GM12878 (cell line): ENCODE results near the gene THAP4. TPM values are rescaled to one million over a fixed set of nuclear protein-coding genes. Genes with fewer than 3 reads are reported as not detected.
A peak's percentile ranks its signal among the peaks of the same experiment; 100 is the strongest.

Source experiments
- ATAC-seq: fragments of 200-7000 bp; cut with Tn5 transposase; 3 replicates; pipeline ENCODE4 v1.9.1; 2020; ENCODE audit warnings: mild to moderate bottlenecking, moderate library complexity
- BruUV-seq: library from RNA; stranded (reverse); fragments of 400-500 nt; replicated peaks from 2 replicates; lab custom pipeline; 2021; lab: Mats Ljungman, UMichigan
- CTCF ChIA-PET: fragments of 300-600 bp; sonication (Branson Sonifier 250); formaldehyde crosslinking; extraction: SDS; loops from one replicate; lab custom pipeline; 2021; ENCODE audit warnings: inconsistent platforms; lab: Yijun Ruan, JAX
- POLR2A ChIA-PET: fragments of 350-600 bp; formaldehyde crosslinking; extraction: SDS; loops from one replicate; lab custom pipeline; 2021; ENCODE audit warnings: inconsistent platforms; lab: Charles Lee
- RAD21 ChIA-PET: fragments of 300-600 bp; sonication (Branson Sonifier 250); formaldehyde crosslinking; loops from one replicate; lab custom pipeline; 2023; ENCODE audit warnings: antibody characterized with exemption; ENCODE audit not compliant: unreplicated experiment; lab: Charles Lee
- SMC1A ChIA-PET: fragments of 300-600 bp; sonication (Branson Sonifier 250); formaldehyde crosslinking; loops from one replicate; lab custom pipeline; 2023; ENCODE audit not compliant: unreplicated experiment, uncharacterized antibody; lab: Charles Lee
- DNase-seq: peaks from one replicate; pipeline ENCODE4 v3.0.0-alpha.2; 2011; ENCODE audit warnings: low read depth, low spot score
- FAIRE-seq: peaks from 3 replicates; lab custom pipeline; 2011; peaks lifted over from hg19 to GRCh38; lab: Jason Lieb, UNC
- H2AFZ ChIP-seq: 2 replicates; pipeline ENCODE4 v1.6.0; 2011; ENCODE audit warnings: low read depth, low read length, control low read depth; ENCODE audit not compliant: control insufficient read depth
- H3K27ac ChIP-seq: 2 replicates; pipeline ENCODE4 v1.5.1; 2011; ENCODE audit warnings: control low read depth; ENCODE audit not compliant: control insufficient read depth, insufficient read depth
- H3K27me3 ChIP-seq, 2 experiments: replicated peaks in 1 of 2; 2 replicates each; pipeline versions ENCODE4 v1.6.0 to v1.6.1; 2011; ENCODE audit warnings: low read length in 1 of 2; ENCODE audit not compliant: control insufficient read depth in 2 of 2, insufficient read depth in 2 of 2
- H3K36me3 ChIP-seq, 2 experiments: 2 replicates each; pipeline ENCODE4 v1.5.1; 2011; ENCODE audit warnings: low read length in 1 of 2; ENCODE audit not compliant: control insufficient read depth in 2 of 2, insufficient read depth in 2 of 2
- H3K4me1 ChIP-seq: 2 replicates; pipeline ENCODE4 v1.6.1; 2011; ENCODE audit warnings: mild to moderate bottlenecking, low read length, moderate library complexity, mixed read lengths; ENCODE audit not compliant: control insufficient read depth, insufficient read depth
- H3K4me2 ChIP-seq: 2 replicates; pipeline ENCODE4 v1.6.0; 2011; ENCODE audit warnings: control low read depth; ENCODE audit not compliant: control insufficient read depth, insufficient read depth
- H3K4me3 ChIP-seq: fragments of 200-600 bp; sonication (generic); 2 replicates; pipeline ENCODE4 v1.5.1; 2016
- H3K79me2 ChIP-seq: 2 replicates; pipeline ENCODE4 v1.6.0; 2011; ENCODE audit warnings: low read length; ENCODE audit not compliant: control insufficient read depth, insufficient read depth
- H3K9ac ChIP-seq: 2 replicates; pipeline ENCODE4 v1.8.0; 2011; ENCODE audit warnings: low read length, control low read depth, mixed read lengths; ENCODE audit not compliant: control insufficient read depth, insufficient read depth
- H3K9me3 ChIP-seq: replicated peaks from 3 replicates; pipeline ENCODE4 v1.5.1; 2011; ENCODE audit warnings: mild to moderate bottlenecking, low read length; ENCODE audit not compliant: control insufficient read depth, insufficient read depth
- H4K20me1 ChIP-seq: 2 replicates; pipeline ENCODE4 v1.6.0; 2011; ENCODE audit not compliant: control insufficient read depth, insufficient read depth
- ATF7 ChIP-seq: fragments of 450-650 bp; IDR thresholded peaks from 2 replicates; pipeline ENCODE4 v1.6.1; 2016; ENCODE audit warnings: low read depth, mild to moderate bottlenecking
- EGR1 ChIP-seq, 2 experiments: IDR thresholded peaks; 1 replicate in 1 of 2; 2 replicates in 1 of 2; pipeline ENCODE4 v1.6.1; 2011 to 2012; ENCODE audit warnings: low read depth in 2 of 2, low read length in 2 of 2, borderline replicate concordance in 1 of 2, mild to moderate bottlenecking in 1 of 2, moderate library complexity in 1 of 2
- LARP7 ChIP-seq: fragments of 450-650 bp; IDR thresholded peaks from 2 replicates; pipeline ENCODE4 v1.6.1; 2017; ENCODE audit warnings: mild to moderate bottlenecking
- SUZ12 ChIP-seq: fragments of 200-600 bp; sonication (generic); IDR thresholded peaks from one replicate; pipeline ENCODE4 v1.6.1; 2018; ENCODE audit warnings: antibody characterized with exemption, mild to moderate bottlenecking; ENCODE audit not compliant: unreplicated experiment
- WGBS: methylation state at CpG from one replicate; pipeline ENCODE4 v1.1.6; 2016; ENCODE audit warnings: low lambda C conversion rate; ENCODE audit not compliant: insufficient replicate concordance, insufficient coverage; ENCODE audit errors: missing lambda C conversion rate; 5-methylcytosine and 5-hydroxymethylcytosine counted together
- in situ Hi-C: fragments of 300-500 bp; cut with MboI; formaldehyde crosslinking; loops from 9 replicates; pipeline ENCODE4 v1.14.3; 2018; ENCODE audit warnings: mixed read lengths
- intact Hi-C: fragments of 100-400 bp; cut with micrococcal nuclease; formaldehyde crosslinking; loops from one replicate; pipeline ENCODE4 v1.14.2; 2022; ENCODE audit not compliant: unreplicated experiment
- polyA plus RNA-seq, 11 experiments: library from polyadenylated mRNA; depleted of rRNA in 4 of 11; unstranded in 6 of 11; stranded (reverse) in 5 of 11; fragments of >200 nt; fragmentation: Nextera tagmentation in 4 of 11; fragmentation: Illumina TruSeq in 1 of 11; extraction: Ambion mirVana in 4 of 11; extraction: Trizol in 1 of 11; gene quantifications; 1 replicate in 1 of 11; 2 replicates in 10 of 11; pipeline versions ENCODE4 v1.2.1 to v1.2.3, GENCODE V29; 2011 to 2016; ENCODE audit warnings: inconsistent platforms in 2 of 11, missing spikeins in 2 of 11, low read depth in 1 of 11
- total RNA-seq, 4 experiments: library from RNA; depleted of rRNA in 3 of 4; stranded (reverse); fragments of >200 nt in 3 of 4; fragmentation: Illumina TruSeq in 1 of 4; extraction: Trizol in 1 of 4; gene quantifications; 2 replicates each; pipeline versions ENCODE4 v1.2.1 to v1.2.3, GENCODE V29; 2013 to 2021
- TF ChIP-seq, protein P1 (sequence below): IDR thresholded peaks from 2 replicates; pipeline ENCODE4 v1.6.1; 2011; ENCODE audit warnings: borderline replicate concordance, low read depth, mild to moderate bottlenecking, moderate library complexity, low read length; ENCODE audit not compliant: insufficient read depth, poor library complexity, severe bottlenecking

The THAP4 gene
- total and polyA plus RNA-seq, 10 of the 15 experiments (the other 5 are each of a cell fraction or from before 2014, with no cell fraction given), result 12.9 to 67.7 (median 44.5) TPM

- no peaks in the 10 kb centered on the region for H3K79me2 ChIP-seq
- FAIRE-seq (no peak), ATAC-seq (no peak), DNase-seq (no peak)
- ChIA-PET POLR2A (interaction anchor here (1.1 kb wide), 1 partner anchor 9 kb away, joined by 3 read pairs; no protein-coding TSS in a partner anchor), SMC1A (no interaction called here), CTCF (no interaction called here), RAD21 (no interaction called here)
- peak within 1 kb of the TSS; percentile 67; the same call in 1 of the 2 replicates for H3K4me3 ChIP-seq
- no peaks in the 10 kb centered on the region for H4K20me1 ChIP-seq
- no peak for TF ChIP-seq ATF7
- TF ChIP-seq, protein P1, sequence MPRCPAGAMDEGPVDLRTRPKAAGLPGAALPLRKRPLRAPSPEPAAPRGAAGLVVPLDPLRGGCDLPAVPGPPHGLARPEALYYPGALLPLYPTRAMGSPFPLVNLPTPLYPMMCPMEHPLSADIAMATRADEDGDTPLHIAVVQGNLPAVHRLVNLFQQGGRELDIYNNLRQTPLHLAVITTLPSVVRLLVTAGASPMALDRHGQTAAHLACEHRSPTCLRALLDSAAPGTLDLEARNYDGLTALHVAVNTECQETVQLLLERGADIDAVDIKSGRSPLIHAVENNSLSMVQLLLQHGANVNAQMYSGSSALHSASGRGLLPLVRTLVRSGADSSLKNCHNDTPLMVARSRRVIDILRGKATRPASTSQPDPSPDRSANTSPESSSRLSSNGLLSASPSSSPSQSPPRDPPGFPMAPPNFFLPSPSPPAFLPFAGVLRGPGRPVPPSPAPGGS, result no peak
- TF ChIP-seq LARP7, result no peak
- no peak for TF ChIP-seq SUZ12
- TF ChIP-seq EGR1 (IDR thresholded peaks at IDR 0.05; ENCODE audit: borderline replicate concordance in 1 of 2, low read depth in 2 of 2, low read length in 2 of 2), result peak in 1 of 2 experiments; percentile 90; a peak in 2 of 3 replicates
- H2AFZ ChIP-seq, result peak within 1 kb of the TSS; percentile 65
- H3K9me3 ChIP-seq, result no peaks in the 10 kb centered on the region; the same call in 2 of the 3 replicates
- in situ Hi-C loops (no loop called here), intact Hi-C loops (no loop called here)
- no peaks in the 10 kb centered on the region for H3K4me1 ChIP-seq
- no peak within 1 kb of the TSS for H3K27ac ChIP-seq
- BruUV-seq, result no TSS peak
- no peaks in the 10 kb centered on the region for H3K36me3 ChIP-seq
- H3K9ac ChIP-seq, result no peak within 1 kb of the TSS; the same call in 1 of the 2 replicates
- H3K27me3 ChIP-seq, result no peaks in the 10 kb centered on the region; a peak in 2 of 4 replicates
- WGBS, result 32% methylated on average over 40 of the region's 98 CpGs
- H3K4me2 ChIP-seq, result peak within 1 kb of the TSS; percentile 97
Observed at GRCh38 chr2:241558532-241559322, 78.2 kb downstream of the THAP4 start, which contains the start of gene BOK. BOK (plus strand) TSS chr2:241558745; CDS start chr2:241559484, 739 bp downstream.
